GM12873 (cell line): ENCODE measurements around the gene BSND.

Source experiments
- TF ChIP-seq, protein P1 (sequence below): IDR thresholded peaks from 2 replicates; pipeline ENCODE4 v1.5.1; 2012; ENCODE audit warnings: low read depth, mild to moderate bottlenecking, moderate library complexity, low read length, control low read depth; ENCODE audit not compliant: insufficient read depth; ENCODE audit errors: missing control alignments

Gene BSND

DNA sequence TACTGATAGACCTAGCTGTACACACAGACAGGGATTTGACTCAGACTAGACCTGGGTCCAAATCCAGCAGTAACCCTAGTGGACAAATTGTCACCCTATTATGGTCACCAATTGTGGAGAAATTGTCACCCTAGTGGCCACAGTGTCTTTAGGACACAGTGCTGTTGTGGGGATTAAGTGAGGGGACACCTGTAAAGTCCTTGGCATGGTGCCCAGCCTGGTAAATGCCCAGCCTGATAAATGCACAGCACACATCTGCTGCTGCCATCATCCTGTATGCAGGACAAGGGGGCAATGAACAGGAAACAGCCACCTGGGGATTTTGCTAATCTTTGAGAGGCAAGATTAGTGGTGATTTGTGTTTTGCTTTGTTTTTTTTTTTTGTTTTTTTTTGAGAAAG, 16.0 kb upstream of the BSND start:
- TF ChIP-seq, protein P1, sequence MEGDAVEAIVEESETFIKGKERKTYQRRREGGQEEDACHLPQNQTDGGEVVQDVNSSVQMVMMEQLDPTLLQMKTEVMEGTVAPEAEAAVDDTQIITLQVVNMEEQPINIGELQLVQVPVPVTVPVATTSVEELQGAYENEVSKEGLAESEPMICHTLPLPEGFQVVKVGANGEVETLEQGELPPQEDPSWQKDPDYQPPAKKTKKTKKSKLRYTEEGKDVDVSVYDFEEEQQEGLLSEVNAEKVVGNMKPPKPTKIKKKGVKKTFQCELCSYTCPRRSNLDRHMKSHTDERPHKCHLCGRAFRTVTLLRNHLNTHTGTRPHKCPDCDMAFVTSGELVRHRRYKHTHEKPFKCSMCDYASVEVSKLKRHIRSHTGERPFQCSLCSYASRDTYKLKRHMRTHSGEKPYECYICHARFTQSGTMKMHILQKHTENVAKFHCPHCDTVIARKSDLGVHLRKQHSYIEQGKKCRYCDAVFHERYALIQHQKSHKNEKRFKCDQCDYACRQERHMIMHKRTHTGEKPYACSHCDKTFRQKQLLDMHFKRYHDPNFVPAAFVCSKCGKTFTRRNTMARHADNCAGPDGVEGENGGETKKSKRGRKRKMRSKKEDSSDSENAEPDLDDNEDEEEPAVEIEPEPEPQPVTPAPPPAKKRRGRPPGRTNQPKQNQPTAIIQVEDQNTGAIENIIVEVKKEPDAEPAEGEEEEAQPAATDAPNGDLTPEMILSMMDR: no peak

DNA sequence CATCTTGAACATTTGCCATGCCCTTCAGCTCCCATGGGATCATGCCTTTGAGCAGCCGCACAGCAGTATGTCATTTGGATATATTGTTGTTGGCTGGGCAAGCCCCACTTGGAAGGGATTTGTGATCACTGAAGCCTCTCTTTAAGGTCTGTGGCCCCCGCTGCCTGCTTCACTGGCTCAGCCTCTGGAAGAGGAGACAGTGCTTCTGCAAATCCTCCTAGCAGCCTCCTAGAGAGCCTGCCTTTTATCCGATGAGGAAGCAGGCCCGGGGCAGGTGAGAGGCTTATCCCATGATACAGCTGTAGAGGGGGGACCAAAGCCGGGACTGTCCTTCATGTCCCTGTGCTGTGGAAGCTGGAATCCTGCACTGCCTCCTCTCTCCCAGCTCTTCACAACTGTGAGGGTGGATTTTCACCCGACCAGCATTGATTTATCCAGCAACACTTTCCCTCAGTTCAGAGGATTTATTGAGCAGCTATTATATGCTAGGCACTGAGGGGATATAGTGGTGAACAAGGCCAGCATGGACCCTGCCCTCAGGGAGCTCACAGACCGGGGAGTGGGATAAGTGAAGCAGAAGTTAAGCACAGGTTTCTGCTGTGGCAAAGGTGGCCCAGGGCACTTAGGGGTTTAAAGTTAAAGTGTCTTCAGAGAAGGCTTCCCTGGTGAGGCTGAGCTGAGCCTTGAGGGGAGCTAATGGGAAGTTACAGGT, 14.4 kb upstream of the BSND start:
- TF ChIP-seq, protein P1: no peak

DNA sequence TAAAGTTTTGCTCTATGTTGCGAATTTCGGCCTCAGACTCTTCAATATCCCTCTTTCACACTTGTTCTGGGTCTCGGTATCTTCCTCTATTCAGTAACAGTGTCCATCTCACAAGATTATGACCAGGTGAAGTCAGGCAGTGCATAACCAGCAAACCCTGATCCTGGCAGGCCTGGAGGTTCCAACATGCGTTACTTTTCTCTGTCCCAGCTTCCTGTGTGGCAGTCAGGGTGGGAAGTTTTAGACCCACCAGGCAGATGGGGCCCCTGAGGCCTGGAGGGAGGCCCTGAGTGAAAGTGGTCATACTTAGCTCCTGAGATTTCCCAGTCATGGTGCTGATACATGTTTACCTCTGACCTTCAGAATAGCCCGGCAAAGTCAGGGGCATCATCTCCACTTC, 13.2 kb upstream of the BSND start:
- TF ChIP-seq, protein P1: no peak

DNA sequence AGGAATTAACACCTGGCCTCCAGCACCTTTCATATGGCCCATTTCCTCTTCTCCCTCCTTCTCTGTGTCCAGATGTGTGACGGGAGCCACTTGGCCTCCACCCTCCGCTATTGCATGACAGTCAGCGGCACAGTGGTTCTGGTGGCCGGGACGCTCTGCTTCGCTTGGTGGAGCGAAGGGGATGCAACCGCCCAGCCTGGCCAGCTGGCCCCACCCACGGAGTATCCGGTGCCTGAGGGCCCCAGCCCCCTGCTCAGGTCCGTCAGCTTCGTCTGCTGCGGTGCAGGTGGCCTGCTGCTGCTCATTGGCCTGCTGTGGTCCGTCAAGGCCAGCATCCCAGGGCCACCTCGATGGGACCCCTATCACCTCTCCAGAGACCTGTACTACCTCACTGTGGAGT, 12.7 kb upstream of the BSND start:
- TF ChIP-seq, protein P1: no peak

DNA sequence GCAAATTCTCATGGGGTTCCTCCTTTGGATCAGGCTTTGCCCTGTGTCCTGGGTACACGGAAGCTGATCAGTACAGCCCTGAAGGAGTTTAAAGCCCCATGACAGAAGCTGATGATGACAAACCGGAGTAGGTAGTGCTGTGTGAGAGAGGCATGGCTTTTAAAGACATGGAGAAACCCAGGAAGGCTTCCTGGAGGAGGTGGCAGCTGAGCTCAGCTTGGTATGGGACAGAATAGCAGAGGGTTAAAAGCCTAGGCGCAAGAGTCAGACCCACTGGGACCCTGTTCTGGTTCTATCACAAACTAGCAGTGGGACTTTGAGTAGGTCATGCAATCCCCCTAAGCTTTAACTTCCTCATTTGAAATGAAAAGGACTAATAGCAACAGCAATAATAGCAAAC, 12.2 kb upstream of the BSND start:
- TF ChIP-seq, protein P1: no peak

DNA sequence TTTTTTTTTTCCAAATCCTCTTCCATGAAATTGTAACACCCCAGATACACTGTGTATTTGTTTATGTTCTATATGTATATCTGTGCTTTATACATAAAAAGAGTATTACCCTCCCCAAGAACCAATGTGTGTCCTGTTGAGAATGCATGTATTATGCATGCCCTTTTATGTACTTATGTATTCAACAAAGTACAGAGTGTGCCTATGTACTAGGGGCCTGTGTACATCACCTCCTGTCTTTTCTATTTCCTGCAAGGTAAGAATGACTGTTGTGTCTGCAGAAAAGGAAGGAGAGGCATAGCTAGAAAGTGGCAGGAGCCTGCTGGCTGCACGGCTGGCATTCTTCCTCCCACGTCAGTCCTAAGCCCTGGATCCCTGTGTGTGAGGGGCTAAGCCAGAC, 11.3 kb upstream of the BSND start:
- TF ChIP-seq, protein P1: no peak

DNA sequence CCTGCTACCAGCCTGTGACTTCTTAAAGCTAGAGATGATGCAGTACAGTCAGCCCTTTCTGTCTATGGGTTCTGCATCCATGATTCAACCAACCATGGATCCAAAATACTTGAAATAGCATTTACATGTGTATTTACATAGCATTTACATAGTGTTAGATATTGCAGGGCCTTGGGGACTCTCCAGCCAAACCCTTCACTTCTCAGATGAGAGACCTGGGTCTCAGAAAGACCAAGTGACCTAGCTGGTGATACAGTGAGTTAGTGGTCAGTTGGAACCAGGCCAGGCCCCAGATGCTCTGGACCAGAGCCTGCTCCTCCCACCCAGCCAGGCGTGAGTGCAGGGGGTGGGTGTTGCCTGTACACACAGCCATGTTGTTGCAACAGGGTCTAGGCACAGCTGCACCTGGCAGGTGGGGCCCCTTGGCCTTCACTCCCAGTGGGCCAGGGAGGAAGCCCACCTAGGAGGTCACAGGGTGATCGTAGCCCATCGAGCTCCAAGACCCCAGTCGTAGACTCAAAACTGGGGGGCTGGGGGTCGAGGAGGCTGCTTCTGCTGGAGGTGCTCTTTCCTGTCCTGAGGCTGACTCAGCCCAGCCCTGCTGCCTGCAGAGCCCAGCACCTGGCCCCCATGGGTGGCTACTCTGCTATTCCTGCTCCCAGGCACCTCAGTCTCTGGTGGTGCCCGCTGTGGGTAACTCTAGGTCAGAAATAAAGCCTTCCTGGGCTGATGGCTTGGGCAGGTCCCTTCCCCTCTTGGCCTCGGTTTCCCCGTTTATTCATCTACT, 10.6 kb upstream of the BSND start:
- TF ChIP-seq, protein P1: no peak
